ENCODE data around the gene CALN1.

The CALN1 gene

GRCh38 chr7:72411419-72411818, 719 bp downstream of the CALN1 start:
- no peak overlapping the region for H3K4me3 ChIP-seq (ENCODE audit: low read depth, low read length)
- in situ Hi-C loops (cut with HindIII; ENCODE audit: low sequenced_read_pairs) = no loop called here
- no peak for TF ChIP-seq CTCF (IDR thresholded peaks at IDR 0.05; ENCODE audit: low read depth, low read length, missing control alignments)
- DNase-seq (ENCODE audit: low read depth) = no peak

- TF ChIP-seq CTCF (IDR thresholded peaks at IDR 0.05; ENCODE audit: low read depth, low read length, missing control alignments) = no peak
- H3K4me3 ChIP-seq (ENCODE audit: low read depth, low read length) = no peak overlapping the region
- in situ Hi-C loops (cut with HindIII; ENCODE audit: low sequenced_read_pairs) = no loop called here
- no peak for DNase-seq (ENCODE audit: low read depth)
These were observed 2.5 kb downstream of the CALN1 start for GRCh38 chr7:72409638-72410015.

GRCh38 chr7:72408966-72409637, 3.0 kb downstream of the CALN1 start:
- in situ Hi-C loops (cut with HindIII; ENCODE audit: low sequenced_read_pairs) = no loop called here
- no peak for TF ChIP-seq CTCF (IDR thresholded peaks at IDR 0.05; ENCODE audit: low read depth, low read length, missing control alignments)
- DNase-seq (ENCODE audit: low read depth) = no peak
- H3K4me3 ChIP-seq (ENCODE audit: low read depth, low read length) = no peak overlapping the region

- in situ Hi-C loops (cut with HindIII; ENCODE audit: low sequenced_read_pairs) = no loop called here
- DNase-seq (ENCODE audit: low read depth) = no peak
- no peak for TF ChIP-seq CTCF (IDR thresholded peaks at IDR 0.05; ENCODE audit: low read depth, low read length, missing control alignments)
- no peak overlapping the region for H3K4me3 ChIP-seq (ENCODE audit: low read depth, low read length)
These were observed 5.2 kb downstream of the CALN1 start for GRCh38 chr7:72406820-72407403.

- no peak overlapping the region for H3K4me3 ChIP-seq (ENCODE audit: low read depth, low read length)
- DNase-seq (ENCODE audit: low read depth) = no peak
- in situ Hi-C loops (cut with HindIII; ENCODE audit: low sequenced_read_pairs) = no loop called here
- no peak for TF ChIP-seq CTCF (IDR thresholded peaks at IDR 0.05; ENCODE audit: low read depth, low read length, missing control alignments)
These were observed 6.3 kb downstream of the CALN1 start for GRCh38 chr7:72405871-72406270.

- H3K4me3 ChIP-seq (ENCODE audit: low read depth, low read length) = no peak overlapping the region
- TF ChIP-seq CTCF (IDR thresholded peaks at IDR 0.05; ENCODE audit: low read depth, low read length, missing control alignments) = no peak
- no peak for DNase-seq (ENCODE audit: low read depth)
- in situ Hi-C loops (cut with HindIII; ENCODE audit: low sequenced_read_pairs) = no loop called here
These were observed 6.7 kb downstream of the CALN1 start for GRCh38 chr7:72405418-72405817.

Data from astrocyte of the cerebellum (primary cell).